ENCODE data around the gene GGT5. TPM values are rescaled to one million over a fixed set of nuclear protein-coding genes. Genes with fewer than 3 reads are reported as not detected.
"Not testable (repeated sequence)": the region's sequence is repeated elsewhere in the genome, so short reads cannot be mapped to it uniquely, and the experiment has no call there.

Gene GGT5
- total RNA-seq, 2 donors from 2014 or later, result 24.9 to 41.2 TPM

DNA sequence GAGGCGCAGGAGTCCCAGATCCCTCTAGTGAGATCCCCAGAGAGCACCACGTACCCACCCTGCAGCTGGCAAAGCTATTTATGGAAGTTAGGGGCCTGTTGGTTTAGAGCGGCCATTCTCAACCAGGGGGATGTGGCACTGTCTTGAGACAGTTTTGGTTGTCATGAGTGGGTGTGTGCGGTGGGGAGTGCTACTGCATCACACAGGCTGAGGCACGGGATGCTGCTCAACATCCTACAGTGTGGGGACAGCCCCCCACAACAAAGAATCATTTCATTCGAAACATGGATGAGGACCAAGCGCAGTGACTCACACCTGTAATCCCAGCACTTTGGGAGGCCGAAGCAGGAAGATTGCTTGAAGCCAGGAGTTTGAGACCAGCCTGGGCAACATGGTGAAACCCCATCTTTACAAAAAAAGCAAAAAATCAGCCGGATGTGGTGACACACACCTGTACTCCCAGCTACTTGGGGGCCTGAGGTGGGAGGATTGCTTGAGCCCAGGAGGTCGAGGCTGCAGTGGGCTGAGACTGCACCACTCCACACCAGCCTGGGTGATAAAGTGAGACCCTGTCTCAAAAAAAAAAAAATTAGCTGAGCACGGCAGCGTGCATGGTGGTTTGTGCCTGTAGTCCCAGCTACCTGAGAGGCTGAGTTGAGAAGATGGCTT lies 28.2 kb downstream of the GGT5 start:
- WGBS, 2 donors, result 86 to 88% methylated on average over 12 of the region's 12 CpGs
- ATAC-seq, result no peak

DNA sequence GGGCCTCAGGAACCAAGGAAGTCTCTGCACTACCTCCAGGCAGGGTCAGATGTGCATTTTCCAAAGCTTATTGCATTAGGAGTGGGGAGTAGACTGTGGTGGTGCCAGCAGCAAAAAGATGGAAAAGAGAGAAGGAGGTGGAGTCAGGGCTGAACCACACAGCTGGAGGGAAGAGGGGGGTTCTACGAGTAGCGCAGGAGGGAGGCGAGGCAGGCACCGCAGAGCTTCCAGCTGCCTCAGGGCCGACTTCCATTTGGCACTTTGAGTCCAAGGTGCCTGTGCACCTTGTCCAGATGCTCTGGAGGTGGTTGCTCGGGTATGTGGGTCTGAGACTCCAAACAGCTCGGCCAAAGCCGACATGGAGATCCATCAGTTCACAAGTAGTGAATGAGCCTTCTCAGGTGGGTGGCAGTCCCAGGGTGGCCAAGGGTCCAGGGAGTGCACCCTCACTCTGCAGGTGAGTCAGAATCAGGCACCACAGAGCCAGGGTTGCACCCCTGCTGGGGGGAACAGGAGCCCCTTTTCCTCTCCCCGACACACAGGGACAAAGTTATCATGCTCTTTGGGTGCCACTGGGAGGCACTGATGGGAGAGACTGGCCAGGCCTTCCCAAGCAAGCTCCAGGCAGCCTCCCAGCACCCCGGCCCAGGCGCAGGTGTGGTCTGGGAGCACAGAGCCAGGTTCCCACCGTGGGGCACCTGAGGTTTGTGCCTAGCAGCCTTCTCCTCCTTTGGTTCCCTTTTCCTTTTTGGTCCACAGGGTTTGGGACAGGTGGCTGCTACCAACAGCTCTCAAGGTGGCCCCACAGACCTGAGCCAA lies 30.2 kb downstream of the GGT5 start:
- no peak for ATAC-seq
- H3K36me3 ChIP-seq (replicated peaks in 1 of 2; ENCODE audit: insufficient read depth in 1 of 2, low read depth in 2 of 2), result no peaks in the 10 kb centered on the region
- DNase-seq, result no peak
- no peaks in the 10 kb centered on the region for H3K9me3 ChIP-seq
- WGBS, 2 donors, result 79 to 89% methylated on average over 10 to 11 of the region's 12 CpGs
- H3K27ac ChIP-seq, result no peak overlapping the region
- no peaks in the 10 kb centered on the region for H3K4me1 ChIP-seq
- intact Hi-C loops (cut with DNase I), result no loop called here
- H3K27me3 ChIP-seq, result no peaks in the 10 kb centered on the region
- TF ChIP-seq POLR2A (IDR thresholded peaks at IDR 0.05) (no peak), CTCF (IDR thresholded peaks at IDR 0.05) (no peak)
- H3K4me3 ChIP-seq, result no peak overlapping the region

More for the DNA sequence above, 28.2 kb downstream of the GGT5 start:
- no peak for TF ChIP-seq POLR2A (IDR thresholded peaks at IDR 0.05)
- TF ChIP-seq CTCF (IDR thresholded peaks at IDR 0.05), result no peak
- H3K27me3 ChIP-seq, result no peaks in the 10 kb centered on the region
- H3K27ac ChIP-seq, result no peak overlapping the region
- DNase-seq, result no peak
- intact Hi-C loops (cut with DNase I), result no loop called here
- no peaks in the 10 kb centered on the region for H3K9me3 ChIP-seq
- H3K36me3 ChIP-seq (replicated peaks in 1 of 2; ENCODE audit: insufficient read depth in 1 of 2, low read depth in 2 of 2), result no peaks in the 10 kb centered on the region
- no peak overlapping the region for H3K4me3 ChIP-seq
- no peaks in the 10 kb centered on the region for H3K4me1 ChIP-seq

DNA sequence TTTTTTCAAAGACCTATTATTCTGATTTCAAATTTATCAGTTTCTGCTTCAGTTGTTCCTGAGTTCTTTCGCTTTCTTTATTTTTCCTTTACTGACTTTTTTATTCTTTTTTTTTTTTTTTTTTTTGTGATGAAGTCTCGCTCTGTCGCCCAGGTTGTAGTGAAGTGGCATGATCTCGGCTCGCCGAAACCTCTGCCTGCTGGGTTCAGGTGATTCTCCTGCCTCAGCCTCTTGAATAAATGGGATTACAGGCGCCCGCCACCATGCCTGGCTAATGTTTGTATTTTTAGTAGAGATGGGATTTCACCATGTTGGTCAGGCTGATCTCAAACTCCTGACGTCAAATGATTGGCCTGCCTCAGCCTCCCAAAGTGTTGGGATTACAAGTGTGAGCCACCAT lies 31.8 kb downstream of the GGT5 start:
- WGBS, 2 donors, result 82 to 91% methylated on average over 9 of the region's 9 CpGs
- H3K4me3 ChIP-seq; H3K27ac ChIP-seq; H3K36me3 ChIP-seq (replicated peaks in 1 of 2; ENCODE audit: insufficient read depth in 1 of 2, low read depth in 2 of 2); DNase-seq; H3K4me1 ChIP-seq; H3K27me3 ChIP-seq; H3K9me3 ChIP-seq; intact Hi-C loops (cut with DNase I); ATAC-seq: not testable (repeated sequence)

DNA sequence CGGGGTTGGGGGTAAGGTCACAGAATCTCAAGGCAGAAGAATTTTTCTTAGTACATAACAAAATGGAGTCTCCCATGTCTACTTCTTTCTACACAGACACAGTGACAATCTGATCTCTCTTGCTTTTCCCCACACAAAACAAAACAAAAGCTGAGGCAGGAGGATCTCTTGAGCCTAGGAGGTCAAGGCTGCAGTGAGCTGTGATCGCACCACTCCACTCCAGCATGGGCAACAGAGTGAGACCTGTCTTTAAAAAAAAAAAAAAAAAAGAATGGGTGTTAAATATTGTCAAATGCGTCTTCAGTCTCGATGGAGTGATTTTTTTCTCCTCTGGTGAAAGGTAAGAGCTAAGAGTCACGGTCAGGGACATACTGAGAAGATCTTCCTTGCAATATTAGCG lies 33.2 kb downstream of the GGT5 start:
- not testable (repeated sequence) for ATAC-seq

GRCh38 chr22:24210409-24210808 lies 34.5 kb downstream of the GGT5 start:
- 95% methylated on average over 10 to 11 of the region's 11 CpGs for WGBS, 2 donors
- H3K27me3 ChIP-seq; H3K4me3 ChIP-seq; DNase-seq; H3K36me3 ChIP-seq (replicated peaks in 1 of 2; ENCODE audit: insufficient read depth in 1 of 2, low read depth in 2 of 2); ATAC-seq; intact Hi-C loops (cut with DNase I); H3K9me3 ChIP-seq; H3K27ac ChIP-seq: not testable (repeated sequence)
- H3K4me1 ChIP-seq, result peaks cover 30% of the 10 kb centered on the region

More for the DNA sequence above, 33.2 kb downstream of the GGT5 start:
- H3K4me3 ChIP-seq; intact Hi-C loops (cut with DNase I); H3K27me3 ChIP-seq; H3K9me3 ChIP-seq; H3K36me3 ChIP-seq (replicated peaks in 1 of 2; ENCODE audit: insufficient read depth in 1 of 2, low read depth in 2 of 2); DNase-seq; H3K27ac ChIP-seq: not testable (repeated sequence)
- peaks cover 21% of the 10 kb centered on the region for H3K4me1 ChIP-seq
- WGBS, 2 donors, result 82% methylated on average over 5 of the region's 6 CpGs

DNA sequence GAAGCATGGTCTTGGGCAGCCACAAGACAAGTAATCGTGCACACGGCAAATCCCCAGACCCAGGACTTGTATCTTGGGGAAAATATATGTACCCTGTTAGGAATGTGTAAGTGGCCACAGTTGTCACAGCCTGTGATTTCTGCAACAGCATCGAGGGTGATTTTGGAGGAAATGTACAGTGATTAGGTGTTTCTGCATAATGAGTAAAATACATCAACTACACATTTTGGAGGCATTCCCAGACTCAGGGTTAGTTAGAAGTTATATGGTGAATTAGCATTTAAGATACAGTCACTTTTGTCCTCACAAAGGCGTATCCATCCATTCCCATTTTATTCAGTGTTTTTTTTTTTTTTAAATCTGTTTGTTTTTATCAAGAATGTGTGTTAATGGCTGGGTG lies 35.2 kb downstream of the GGT5 start:
- no peak overlapping the region for H3K27ac ChIP-seq
- TF ChIP-seq CTCF (IDR thresholded peaks at IDR 0.05) (no peak), POLR2A (IDR thresholded peaks at IDR 0.05) (no peak)
- no peaks in the 10 kb centered on the region for H3K27me3 ChIP-seq
- no peak for DNase-seq
- no peaks in the 10 kb centered on the region for H3K36me3 ChIP-seq (replicated peaks in 1 of 2; ENCODE audit: insufficient read depth in 1 of 2, low read depth in 2 of 2)
- H3K4me1 ChIP-seq, result peaks cover 32% of the 10 kb centered on the region
- H3K4me3 ChIP-seq, result no peak overlapping the region
- H3K9me3 ChIP-seq, result no peaks in the 10 kb centered on the region
- 77 to 82% methylated on average over 4 of the region's 4 CpGs for WGBS, 2 donors
- intact Hi-C loops (cut with DNase I), result no loop called here
- ATAC-seq, result no peak

All from body of pancreas (tissue), 4 donors.